GM12878 (cell line): ENCODE measurements around the gene IFNA13. TPM values are rescaled to one million over a fixed set of nuclear protein-coding genes. Genes with fewer than 3 reads are reported as not detected.
A peak's percentile ranks its signal among the peaks of the same experiment; 100 is the strongest.

Experiments
- E2F4 ChIP-seq: IDR thresholded peaks from 2 replicates; pipeline ENCODE4 v1.6.1; 2012; ENCODE audit warnings: low read depth, low read length, improper control_type of control experiment
- ELK1 ChIP-seq: IDR thresholded peaks from 2 replicates; pipeline ENCODE4 v1.6.1; 2012; ENCODE audit warnings: low read depth, low read length, improper control_type of control experiment
- IRF4 ChIP-seq: IDR thresholded peaks from 2 replicates; pipeline ENCODE4 v1.6.1; 2011; ENCODE audit warnings: low read depth, low read length
- KAT2A ChIP-seq: conservative IDR thresholded peaks from 2 replicates; pipeline ENCODE4 v1.6.1; 2011; ENCODE audit warnings: low read depth, low read length; ENCODE audit not compliant: control insufficient read depth
- MAX ChIP-seq: IDR thresholded peaks from 2 replicates; pipeline ENCODE4 v1.6.1; 2012; ENCODE audit warnings: low read depth, low read length, improper control_type of control experiment
- MLLT1 ChIP-seq: fragments of 450-650 bp; IDR thresholded peaks from 2 replicates; pipeline ENCODE4 v1.6.1; 2016; ENCODE audit warnings: mild to moderate bottlenecking
- NFIC ChIP-seq: IDR thresholded peaks from 2 replicates; pipeline ENCODE4 v1.6.1; 2012; ENCODE audit warnings: low read depth, mild to moderate bottlenecking, inconsistent platforms, low read length, moderate library complexity
- PRDM15 ChIP-seq: fragments of 450-650 bp; formaldehyde crosslinking; IDR thresholded peaks from 2 replicates; pipeline ENCODE4 v1.4.0; 2020; ENCODE audit warnings: mild to moderate bottlenecking, moderate library complexity
- REST ChIP-seq: IDR thresholded peaks from 2 replicates; pipeline ENCODE4 v1.6.1; 2012; ENCODE audit warnings: mild to moderate bottlenecking, low read depth, low read length
- SMC3 ChIP-seq: IDR thresholded peaks from 2 replicates; pipeline ENCODE4 v1.6.1; 2011; ENCODE audit warnings: low read length, improper control_type of control experiment, borderline replicate concordance
- SPI1 ChIP-seq: IDR thresholded peaks from 2 replicates; pipeline ENCODE4 v1.6.1; 2011; ENCODE audit warnings: low read depth, mild to moderate bottlenecking, low read length, moderate library complexity, borderline replicate concordance; ENCODE audit not compliant: insufficient read depth
- USF1 ChIP-seq: IDR thresholded peaks from 2 replicates; pipeline ENCODE4 v1.6.1; 2011; ENCODE audit warnings: borderline replicate concordance, low read depth, mild to moderate bottlenecking, moderate library complexity, mixed read lengths, low read length; ENCODE audit not compliant: insufficient read depth; ENCODE audit errors: extremely low read length
- polyA plus RNA-seq, 11 experiments: library from polyadenylated mRNA; depleted of rRNA in 4 of 11; unstranded in 6 of 11; stranded (reverse) in 5 of 11; fragments of >200 nt; fragmentation: Nextera tagmentation in 4 of 11; fragmentation: Illumina TruSeq in 1 of 11; extraction: Ambion mirVana in 4 of 11; extraction: Trizol in 1 of 11; gene quantifications; 1 replicate in 1 of 11; 2 replicates in 10 of 11; pipeline versions ENCODE4 v1.2.1 to v1.2.3, GENCODE V29; 2011 to 2016; ENCODE audit warnings: inconsistent platforms in 2 of 11, missing spikeins in 2 of 11, low read depth in 1 of 11
- total RNA-seq, 4 experiments: library from RNA; depleted of rRNA in 3 of 4; stranded (reverse); fragments of >200 nt in 3 of 4; fragmentation: Illumina TruSeq in 1 of 4; extraction: Trizol in 1 of 4; gene quantifications; 2 replicates each; pipeline versions ENCODE4 v1.2.1 to v1.2.3, GENCODE V29; 2013 to 2021

Gene IFNA13
- total and polyA plus RNA-seq, 10 of the 15 experiments (the other 5 are each of a cell fraction or from before 2014, with no cell fraction given): not detected

- TF ChIP-seq REST (no peak), KAT2A (no peak), PRDM15 (CRISPR knock-in tag) (no peak), USF1 (no peak), MAX (no peak), SPI1 (no peak), E2F4 (no peak), MLLT1 (peak; percentile 97), IRF4 (0 out of 2 replicates have a peak, but pooled peaks have one; percentile 26), ELK1 (no peak), NFIC (no peak), SMC3 (peak; percentile 78)
Measured at GRCh38 chr9:21395778-21396717, 28.2 kb upstream of the IFNA13 start (continued).
